GM06990 (cell line): ENCODE measurements around the gene FAM83D.

Experiments
- DNase-seq: peaks from one replicate; pipeline ENCODE4 v3.0.0-alpha.2; 2011; ENCODE audit not compliant: insufficient read length; ENCODE audit errors: extremely low read depth
- H3K27me3 ChIP-seq: replicated peaks from 2 replicates; pipeline ENCODE4 v1.6.0; 2011; ENCODE audit warnings: low read length; ENCODE audit not compliant: control insufficient read depth, insufficient read depth
- H3K36me3 ChIP-seq: 2 replicates; pipeline ENCODE4 v1.5.1; 2011; ENCODE audit warnings: low read length; ENCODE audit not compliant: control insufficient read depth, insufficient read depth
- H3K4me3 ChIP-seq: replicated peaks from 2 replicates; pipeline ENCODE4 v1.5.1; 2011; ENCODE audit warnings: low read depth, mild to moderate bottlenecking, control low read depth, low read length
- CTCF ChIP-seq: IDR thresholded peaks from 2 replicates; pipeline ENCODE4 v1.5.1; 2011; ENCODE audit warnings: low read length, control low read depth, mild to moderate bottlenecking, inconsistent platforms; ENCODE audit not compliant: insufficient read depth, poor library complexity, severe bottlenecking

FAM83D gene

GRCh38 chr20:38999965-39000910 lies 74.0 kb downstream of the FAM83D start:
- peaks cover 12% of the 10 kb centered on the region for H3K36me3 ChIP-seq
- no peak for TF ChIP-seq CTCF
- H3K4me3 ChIP-seq = no peak overlapping the region
- no peak for DNase-seq
- no peaks in the 10 kb centered on the region for H3K27me3 ChIP-seq
